ENCODE measurements around the gene STAU1.
"Not testable (repeated sequence)": the region's sequence is repeated elsewhere in the genome, so short reads cannot be mapped to it uniquely, and the experiment has no call there.

The STAU1 gene

GRCh38 chr20:49165611-49166010 lies 22.5 kb downstream of the STAU1 start:
- no peak for DNase-seq (ENCODE audit: low spot score)

- no peak for DNase-seq (ENCODE audit: low spot score)
Measured at GRCh38 chr20:49163696-49164095, 24.4 kb downstream of the STAU1 start.

- no peak for DNase-seq (ENCODE audit: low spot score)
Measured at GRCh38 chr20:49161428-49162152, 26.5 kb downstream of the STAU1 start.

GRCh38 chr20:49160057-49160929 lies 27.8 kb downstream of the STAU1 start:
- DNase-seq (ENCODE audit: low spot score) = no peak

DNA sequence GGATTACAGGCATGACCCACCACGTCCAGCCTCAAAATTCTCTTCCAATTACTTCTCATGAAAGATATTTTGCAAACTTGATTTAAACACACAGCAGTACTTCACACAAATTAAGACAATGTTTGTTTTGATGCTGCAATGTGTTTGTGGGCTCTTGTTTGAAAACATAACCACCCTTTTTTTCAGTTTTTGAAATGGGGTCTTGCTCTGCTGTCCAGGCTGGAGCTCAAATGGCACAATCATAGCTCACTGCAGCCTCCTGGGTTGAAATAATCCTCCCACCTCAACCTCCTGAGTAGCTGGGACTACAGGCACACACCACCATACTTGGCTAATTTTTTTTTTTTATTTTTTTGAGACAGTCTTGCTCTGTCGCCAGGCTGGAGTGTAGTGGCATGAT lies 31.0 kb downstream of the STAU1 start:
- DNase-seq (ENCODE audit: low spot score) = no peak

DNA sequence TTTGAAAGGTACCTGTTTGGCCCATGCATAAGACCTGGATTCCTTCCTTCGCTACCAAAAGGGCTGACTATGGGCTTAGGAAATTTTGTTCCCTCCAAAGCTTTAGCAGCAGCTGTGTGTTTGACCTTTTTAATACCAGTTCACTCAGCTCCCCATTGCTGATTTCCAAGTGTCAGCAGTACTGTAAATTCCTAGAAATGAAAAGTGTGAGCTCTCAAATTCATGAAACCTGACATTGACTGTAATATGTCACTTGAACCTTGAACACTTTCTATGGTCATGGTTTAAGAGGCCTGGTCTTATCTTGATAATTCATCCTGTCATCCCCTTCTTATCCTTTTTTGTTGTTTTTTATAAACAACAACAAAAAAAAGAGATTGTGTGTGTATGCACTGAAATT lies 31.7 kb downstream of the STAU1 start:
- no peak for DNase-seq (ENCODE audit: low spot score)

- DNase-seq (ENCODE audit: low spot score) = no peak
Measured at GRCh38 chr20:49151436-49151835, 36.7 kb downstream of the STAU1 start.

GRCh38 chr20:49149281-49150045 lies 38.7 kb downstream of the STAU1 start:
- no peak for DNase-seq (ENCODE audit: low spot score)

- no peak for DNase-seq (ENCODE audit: low spot score)
Measured at GRCh38 chr20:49148601-49149000, 39.5 kb downstream of the STAU1 start.

DNA sequence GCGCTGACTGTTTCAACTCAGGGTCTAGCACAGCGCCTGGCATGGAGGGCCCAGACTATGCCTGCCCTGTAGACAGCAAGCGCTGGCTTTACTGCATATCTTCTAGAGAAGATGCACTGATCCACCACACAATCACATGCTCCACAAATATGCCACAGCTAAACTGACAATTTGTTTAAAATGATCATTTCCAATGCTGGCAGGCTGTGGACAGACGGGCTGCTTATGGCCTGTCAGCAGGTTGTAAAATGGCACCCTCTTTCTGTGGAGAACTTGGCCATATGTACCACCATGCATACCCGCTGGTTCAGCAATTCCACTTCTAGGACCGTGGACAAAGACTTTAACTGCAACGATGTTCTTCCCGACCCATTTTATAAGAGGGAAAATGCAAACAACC lies 40.8 kb downstream of the STAU1 start:
- DNase-seq (ENCODE audit: low spot score) = no peak

GRCh38 chr20:49146442-49147225 lies 41.5 kb downstream of the STAU1 start:
- DNase-seq (ENCODE audit: low spot score) = no peak

DNA sequence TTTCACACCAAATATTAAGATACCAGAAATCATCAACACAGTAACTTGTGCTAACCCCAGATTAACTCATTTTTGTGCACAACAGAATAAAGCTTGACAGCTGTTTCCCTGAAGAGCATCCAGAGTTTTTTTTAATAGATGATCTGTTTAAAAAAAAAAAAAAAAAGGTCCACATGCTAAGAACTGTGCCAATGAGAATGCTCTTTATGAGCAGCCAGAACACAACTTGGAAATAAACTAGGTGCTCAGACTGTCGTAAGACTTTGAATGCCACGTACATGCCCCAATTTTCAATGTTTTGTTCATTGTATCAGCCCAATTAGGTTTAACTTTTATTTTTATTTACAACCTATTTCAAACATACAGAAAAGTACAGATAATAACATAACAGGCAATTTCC lies 47.3 kb downstream of the STAU1 start:
- no peak for DNase-seq (ENCODE audit: low spot score)

DNA sequence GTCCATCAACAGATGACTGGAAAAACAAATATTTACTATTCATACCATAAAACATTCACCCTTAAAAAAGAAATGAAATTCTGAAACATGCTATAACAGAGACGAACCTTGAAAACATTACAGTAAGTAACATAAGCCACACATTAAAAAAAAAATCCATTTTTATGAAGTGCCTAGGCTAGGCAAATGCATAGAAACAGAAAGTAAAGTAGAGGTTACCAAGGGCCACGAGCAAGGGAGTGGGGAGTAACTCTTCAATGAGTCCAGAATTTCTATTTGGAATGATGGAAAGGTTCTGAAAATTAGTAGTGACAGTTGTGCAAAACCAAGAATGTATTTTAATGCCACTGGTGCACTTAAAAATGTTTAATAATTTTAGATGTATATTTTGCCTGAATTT lies 47.7 kb downstream of the STAU1 start:
- DNase-seq (ENCODE audit: low spot score) = no peak

DNA sequence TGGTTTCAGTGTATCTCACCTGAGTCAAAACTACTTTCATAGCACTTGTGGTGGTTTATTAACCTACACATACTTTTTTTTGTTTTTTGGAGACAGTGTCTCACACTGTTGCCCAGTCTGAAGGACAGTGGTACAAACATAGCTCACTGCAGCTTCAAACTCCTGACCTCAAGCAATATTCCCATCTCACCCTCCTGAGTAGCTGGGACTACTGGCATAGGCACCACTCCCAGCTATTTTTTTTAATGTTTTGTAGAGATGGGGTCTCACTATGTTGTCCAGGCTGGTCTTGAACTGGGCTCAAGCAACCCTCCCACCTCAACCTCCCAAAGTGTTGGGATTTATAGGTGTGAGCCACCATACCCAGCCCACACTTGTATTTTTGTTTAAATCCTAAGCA lies 49.7 kb downstream of the STAU1 start:
- DNase-seq (ENCODE audit: low spot score) = no peak

- DNase-seq (ENCODE audit: low spot score) = no peak
Measured at GRCh38 chr20:49136817-49137571, 51.1 kb downstream of the STAU1 start.

- DNase-seq (ENCODE audit: low spot score) = not testable (repeated sequence)
Measured at GRCh38 chr20:49134797-49135196, 53.3 kb downstream of the STAU1 start.

- no peak for DNase-seq (ENCODE audit: low spot score)
Measured at GRCh38 chr20:49133571-49133970, 54.6 kb downstream of the STAU1 start.

DNA sequence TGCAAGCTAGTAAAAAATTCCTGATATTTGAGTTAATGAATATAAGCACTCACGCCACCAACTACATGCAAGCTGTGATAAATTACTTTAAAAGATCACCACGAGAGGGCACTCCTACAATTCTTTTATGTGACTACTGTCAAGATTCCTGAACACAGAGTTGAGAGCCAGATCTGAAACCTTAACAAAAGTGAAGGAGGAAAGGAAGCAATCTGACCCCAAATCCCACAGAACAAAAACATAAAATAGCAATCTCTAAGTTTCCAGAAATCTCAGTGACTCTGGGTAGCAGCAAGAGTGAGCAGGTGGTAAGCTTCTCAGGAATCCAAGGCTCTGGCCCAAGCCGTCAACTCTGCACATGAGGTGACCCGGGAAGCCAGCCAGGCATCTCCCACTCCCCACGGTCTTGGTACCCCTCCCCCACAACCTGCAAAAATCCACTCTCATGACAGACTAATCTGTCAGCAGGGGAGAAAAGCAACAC lies 55.1 kb downstream of the STAU1 start:
- peak; percentile 63 for DNase-seq (ENCODE audit: low spot score)

DNA sequence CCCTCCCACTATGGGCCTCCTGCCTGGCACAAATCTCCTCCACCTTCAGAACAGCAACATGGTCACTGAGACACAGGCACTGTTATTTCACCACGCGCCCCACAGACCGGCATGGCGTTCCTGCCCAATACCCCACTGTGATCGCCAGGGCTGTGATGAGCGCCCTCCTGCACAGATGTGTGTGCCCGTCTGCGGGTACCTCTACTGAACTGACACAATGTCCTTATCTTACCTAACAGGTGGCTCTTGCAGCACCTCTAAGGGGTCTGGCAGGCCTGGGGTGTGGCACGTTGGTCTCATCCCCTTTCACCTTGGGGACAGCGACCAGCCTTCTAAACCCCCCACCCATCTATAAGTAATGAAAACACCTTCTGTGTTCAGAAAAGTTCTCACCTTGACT lies 64.2 kb downstream of the STAU1 start:
- DNase-seq (ENCODE audit: low spot score) = no peak

GRCh38 chr20:49122920-49123319 lies 65.2 kb downstream of the STAU1 start:
- DNase-seq (ENCODE audit: low spot score) = no peak

GRCh38 chr20:49119988-49120387 lies 68.1 kb downstream of the STAU1 start:
- DNase-seq (ENCODE audit: low spot score) = no peak

All from CD4-positive, alpha-beta T cell treated with Interleukin-15 for 4 hours (primary cell).